ENCODE measurements around the gene DPP10.

DNA sequence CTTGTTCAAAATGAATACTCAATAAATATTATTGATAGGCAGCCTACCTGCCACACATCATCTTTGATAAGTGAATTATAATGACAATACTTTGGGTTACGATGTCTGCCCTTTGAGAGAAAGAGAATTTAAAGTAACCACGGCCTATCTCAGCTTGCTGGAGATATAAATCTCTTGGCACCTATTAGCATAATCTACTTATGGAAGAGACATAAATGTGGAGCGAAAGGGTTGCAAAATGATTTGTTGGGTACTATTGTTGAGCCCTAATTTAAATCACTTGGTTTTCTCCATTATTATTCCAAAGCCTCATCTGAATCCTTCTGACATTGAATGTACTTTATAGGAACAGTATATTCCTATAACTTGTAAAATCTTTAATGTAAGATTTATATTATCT, 520.1 kb downstream of the DPP10 start:
- TF ChIP-seq FOXA1 (IDR thresholded peaks at IDR 0.05) = no peak
- TF ChIP-seq, protein P1, sequence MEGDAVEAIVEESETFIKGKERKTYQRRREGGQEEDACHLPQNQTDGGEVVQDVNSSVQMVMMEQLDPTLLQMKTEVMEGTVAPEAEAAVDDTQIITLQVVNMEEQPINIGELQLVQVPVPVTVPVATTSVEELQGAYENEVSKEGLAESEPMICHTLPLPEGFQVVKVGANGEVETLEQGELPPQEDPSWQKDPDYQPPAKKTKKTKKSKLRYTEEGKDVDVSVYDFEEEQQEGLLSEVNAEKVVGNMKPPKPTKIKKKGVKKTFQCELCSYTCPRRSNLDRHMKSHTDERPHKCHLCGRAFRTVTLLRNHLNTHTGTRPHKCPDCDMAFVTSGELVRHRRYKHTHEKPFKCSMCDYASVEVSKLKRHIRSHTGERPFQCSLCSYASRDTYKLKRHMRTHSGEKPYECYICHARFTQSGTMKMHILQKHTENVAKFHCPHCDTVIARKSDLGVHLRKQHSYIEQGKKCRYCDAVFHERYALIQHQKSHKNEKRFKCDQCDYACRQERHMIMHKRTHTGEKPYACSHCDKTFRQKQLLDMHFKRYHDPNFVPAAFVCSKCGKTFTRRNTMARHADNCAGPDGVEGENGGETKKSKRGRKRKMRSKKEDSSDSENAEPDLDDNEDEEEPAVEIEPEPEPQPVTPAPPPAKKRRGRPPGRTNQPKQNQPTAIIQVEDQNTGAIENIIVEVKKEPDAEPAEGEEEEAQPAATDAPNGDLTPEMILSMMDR (IDR thresholded peaks at IDR 0.05; ENCODE audit: low read depth, low read length, missing input control) = no peak
- no peak for TF ChIP-seq JUND (IDR thresholded peaks at IDR 0.05)
- no peak for TF ChIP-seq HNF4G (IDR thresholded peaks at IDR 0.05)

Data from liver (tissue), 3 donors.